Heart right ventricle (tissue), 16 donors: Measurements from ENCODE around the gene VAC14. TPM values are rescaled to one million over a fixed set of nuclear protein-coding genes. Genes with fewer than 3 reads are reported as not detected.

Experiments
- ATAC-seq, 8 donors: fragments of 200-7000 bp; cut with Tn5 transposase; one replicate each; pipeline ENCODE4 v1.9.1; 2020; ENCODE audit warnings: mild to moderate bottlenecking in 8 of 8, moderate library complexity in 8 of 8, moderate number of reproducible peaks in 1 of 8
- DNase-seq, 2 donors: peaks; one replicate each; pipeline ENCODE4 v3.0.0-alpha.2; 2020
- H3K27ac ChIP-seq, 10 donors: fragments of 200-600 bp; sonication (generic) in 2 of 10; one replicate each; pipeline versions ENCODE4 v1.5.0 to v1.8.0; 2020 to 2022; ENCODE audit warnings: mild to moderate bottlenecking in 3 of 10
- H3K27me3 ChIP-seq, 7 donors: fragments of 200-600 bp; one replicate each; pipeline ENCODE4 v1.8.0; 2021 to 2022; ENCODE audit warnings: mild to moderate bottlenecking in 2 of 7
- H3K36me3 ChIP-seq, 9 donors: fragments of 200-600 bp; sonication (generic) in 1 of 9; one replicate each; pipeline versions ENCODE4 v1.5.0 to v1.8.0; 2020 to 2022; ENCODE audit warnings: mild to moderate bottlenecking in 2 of 9
- H3K4me1 ChIP-seq, 9 donors: fragments of 200-600 bp; sonication (generic) in 1 of 9; one replicate each; pipeline versions ENCODE4 v1.5.0 to v1.8.0; 2020 to 2022; ENCODE audit warnings: mild to moderate bottlenecking in 4 of 9
- H3K4me3 ChIP-seq, 10 donors: fragments of 200-600 bp; sonication (generic) in 2 of 10; one replicate each; pipeline versions ENCODE4 v1.5.0 to v1.8.0; 2020 to 2022; ENCODE audit warnings: mild to moderate bottlenecking in 7 of 10, moderate library complexity in 2 of 10
- H3K9me3 ChIP-seq, 11 donors: fragments of 200-600 bp in 10 of 11; sonication (generic) in 2 of 11; one replicate each; pipeline versions ENCODE4 v1.5.0 to v1.8.0; 2013 to 2022; ENCODE audit warnings: mild to moderate bottlenecking in 2 of 11, control low read depth in 1 of 11, moderate library complexity in 1 of 11
- WGBS, 2 donors: extraction: QIAGEN DNeasy Blood & Tissue Kit; methylation state at CpG; one replicate each; pipeline ENCODE4 v1.1.7; 2013; ENCODE audit warnings: inconsistent platforms in 1 of 2; 5-methylcytosine and 5-hydroxymethylcytosine counted together
- intact Hi-C, 10 donors: fragments of 100-400 bp; cut with DNase I; formaldehyde crosslinking; loops; one replicate each; pipeline versions ENCODE4 v1.11.1 to v1.14.2; 2022
- polyA plus RNA-seq, 2 donors: library from polyadenylated mRNA; stranded (reverse); fragments of 200-250 nt; gene quantifications; one replicate each; pipeline ENCODE4 v1.2.3, GENCODE V29; 2013
- total RNA-seq, 10 donors: library from RNA; stranded (reverse); fragmentation: NEBNext Ultra II Directional in 3 of 10; extraction: Animal tissue kit (Norgen Biotek cat#: 25700) in 3 of 10; gene quantifications; one replicate each; pipeline versions ENCODE4 v1.2.1 to v1.2.4, GENCODE V29; 2021 to 2023
- TF ChIP-seq, protein P1 (sequence below), 9 donors: fragments of 200-600 bp; sonication (generic) in 2 of 9; IDR thresholded peaks; one replicate each; pipeline versions ENCODE4 v1.5.0 to v1.8.0; 2021 to 2022; ENCODE audit warnings: antibody characterized with exemption in 9 of 9, mild to moderate bottlenecking in 5 of 9, moderate library complexity in 1 of 9
- donor health status: Arrhythmogenic right ventricular cardiomyopathy.
- donor health status: ischemic (EF 13 %, LVEDD 7.1; RV severe dilation, severe dysfunction).
- donor health status: healthy with polysubstance abuse.
- donor health status: DM: no; HTN: yes; CAD: no.
- donor health status: DM: no; HTN: no; CAD: no.
- donor health status: ischemic (EF 25% LVEDD 6.9; RV normal size, moderate dysfunction).
- donor health status: ischemic (EF 25% LVEDD 5.7; RV mildly dilated, moderate dysfunction).
- donor health status: healthy.
- donor health status: DM: yes; HTN: yes; CAD: no.
- donor health status: Ischemic cardiomyopathy.
- donor health status: ischemic (EF 35%, LVEDD 5.7; RV mildly dilated, moderate dysfunction).
- donor health status: nonischemic (EF 11% LVEDD 7.7; RV severe dilation, severe dysfunction).
- donor health status: DM: yes; HTN: yes; CAD: no.
- donor health status: PGD.
- donor health status: ischemic (EF 29% LVEDD 5.4; RV normal size, mild dysfunction).
- donor health status: nonischemic (EF 23%, LVEDD 6.1; RV moderate dilation, normal function).

The VAC14 gene
- total and polyA plus RNA-seq, 12 donors: 19.2 to 43.7 (median 23.2) TPM

DNA sequence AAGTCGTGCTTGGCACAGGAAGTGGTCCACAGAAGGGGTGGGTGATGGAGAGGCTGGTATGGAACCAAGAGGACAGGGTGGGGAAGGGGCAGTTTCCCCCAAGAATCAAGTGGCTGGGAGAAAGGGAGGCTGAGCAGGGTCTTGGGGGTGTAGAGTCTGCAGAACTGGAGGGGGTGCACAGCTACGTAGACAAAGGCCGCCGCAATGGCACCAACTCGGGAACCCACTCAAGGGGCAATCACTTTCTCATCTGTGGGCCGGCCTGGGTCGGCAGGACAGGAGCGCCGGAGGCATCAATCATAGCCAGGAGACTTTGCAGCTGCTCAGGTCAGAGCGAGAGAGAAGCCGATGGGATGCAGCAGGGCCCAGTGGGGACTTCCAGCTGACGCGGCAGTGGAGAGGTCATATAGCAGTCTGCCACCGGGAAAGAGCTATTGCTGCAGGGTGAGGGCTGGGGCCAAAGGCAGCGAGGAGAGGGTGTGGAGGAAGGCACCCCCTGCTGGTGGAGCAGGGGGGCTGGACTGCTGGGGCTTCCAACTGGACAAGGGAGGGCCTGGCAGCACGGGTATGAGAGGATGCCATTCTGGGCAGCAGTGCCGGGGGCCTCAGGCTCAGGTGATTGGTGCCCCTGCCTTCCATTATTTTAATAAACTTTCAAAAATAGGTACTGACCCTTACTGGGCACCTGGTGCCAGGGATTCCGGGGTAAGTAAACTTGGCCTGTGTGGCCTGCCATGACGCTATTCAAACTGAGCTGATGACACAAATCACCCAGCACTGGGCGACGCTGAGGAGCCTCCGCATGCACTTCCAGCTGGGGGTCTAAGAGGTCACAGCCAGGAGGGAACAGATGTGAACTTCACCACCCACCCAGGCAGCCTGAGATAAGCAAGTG lies 62.6 kb downstream of the VAC14 start:
- H3K9me3 ChIP-seq: no peaks in the 10 kb centered on the region
- WGBS, 2 donors: 43 to 56% methylated on average over 22 of the region's 22 CpGs
- H3K4me3 ChIP-seq: no peak overlapping the region
- ATAC-seq (peak; percentile 68 to 84 (median 80)), DNase-seq (peak; percentile 72 to 74)
- TF ChIP-seq, protein P1, sequence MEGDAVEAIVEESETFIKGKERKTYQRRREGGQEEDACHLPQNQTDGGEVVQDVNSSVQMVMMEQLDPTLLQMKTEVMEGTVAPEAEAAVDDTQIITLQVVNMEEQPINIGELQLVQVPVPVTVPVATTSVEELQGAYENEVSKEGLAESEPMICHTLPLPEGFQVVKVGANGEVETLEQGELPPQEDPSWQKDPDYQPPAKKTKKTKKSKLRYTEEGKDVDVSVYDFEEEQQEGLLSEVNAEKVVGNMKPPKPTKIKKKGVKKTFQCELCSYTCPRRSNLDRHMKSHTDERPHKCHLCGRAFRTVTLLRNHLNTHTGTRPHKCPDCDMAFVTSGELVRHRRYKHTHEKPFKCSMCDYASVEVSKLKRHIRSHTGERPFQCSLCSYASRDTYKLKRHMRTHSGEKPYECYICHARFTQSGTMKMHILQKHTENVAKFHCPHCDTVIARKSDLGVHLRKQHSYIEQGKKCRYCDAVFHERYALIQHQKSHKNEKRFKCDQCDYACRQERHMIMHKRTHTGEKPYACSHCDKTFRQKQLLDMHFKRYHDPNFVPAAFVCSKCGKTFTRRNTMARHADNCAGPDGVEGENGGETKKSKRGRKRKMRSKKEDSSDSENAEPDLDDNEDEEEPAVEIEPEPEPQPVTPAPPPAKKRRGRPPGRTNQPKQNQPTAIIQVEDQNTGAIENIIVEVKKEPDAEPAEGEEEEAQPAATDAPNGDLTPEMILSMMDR (IDR thresholded peaks at IDR 0.05): peak; percentile 47 to 82 (median 75)
- no peaks in the 10 kb centered on the region for H3K27me3 ChIP-seq
- intact Hi-C loops: loop anchor here in 7 of 10 donors (2.0 to 5.0 kb wide), 4 partner anchors 51 to 61 kb away; partner anchors contain the start of gene MTSS2 (in 2 of the 7)
- H3K4me1 ChIP-seq: peaks cover 32 to 69% (median 45%) of the 10 kb centered on the region in 9 donors
- H3K27ac ChIP-seq: peak overlapping the region; percentile 81 to 92 (median 86)
- peaks cover 0 to 35% (median 0%) of the 10 kb centered on the region in 9 donors for H3K36me3 ChIP-seq

DNA sequence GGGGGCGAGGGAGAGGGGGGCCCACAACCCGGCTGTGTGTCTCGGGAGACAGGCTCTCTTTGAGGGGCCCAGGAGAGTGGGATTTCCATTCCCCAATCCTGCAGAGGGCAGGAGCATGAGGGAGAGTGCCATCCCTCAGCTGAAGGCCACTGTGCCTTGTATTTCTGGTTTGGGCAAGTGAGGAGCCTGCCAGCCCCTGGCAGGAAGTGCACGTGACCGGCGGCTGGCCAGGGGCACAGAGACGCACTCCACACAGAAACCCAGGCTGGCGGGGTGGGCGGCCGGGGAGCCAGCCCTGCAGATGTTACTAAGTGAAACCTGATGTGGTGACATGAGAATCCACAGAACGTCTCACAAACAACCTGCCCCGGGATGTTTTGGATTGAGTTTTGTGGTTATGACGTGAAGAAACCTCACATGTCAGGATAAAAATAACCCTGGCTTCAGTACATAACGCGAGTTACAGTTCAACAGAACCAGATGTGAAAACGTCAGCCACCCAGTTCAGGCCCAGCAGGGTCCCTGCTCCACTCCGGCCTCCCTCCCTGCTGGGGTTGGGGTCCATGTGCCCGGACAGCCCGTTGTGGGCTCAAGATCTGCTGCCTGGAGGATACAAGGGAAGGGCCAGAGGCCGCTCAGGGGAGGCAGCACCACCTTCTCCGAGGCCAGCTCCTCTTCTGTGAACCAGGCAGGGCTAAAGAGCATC lies 63.4 kb downstream of the VAC14 start:
- peak; percentile 74 to 76 for DNase-seq
- peak; percentile 60 to 85 (median 72) for ATAC-seq
- TF ChIP-seq, protein P1 (IDR thresholded peaks at IDR 0.05): peak in 1 of 9 donors; percentile 17
- Histone ChIP-seq H3K4me3 (peak overlapping the region in 1 of 10 donors; percentile 8), H3K36me3 (peaks cover 0 to 27% (median 0%) of the 10 kb centered on the region in 9 donors), H3K27me3 (no peaks in the 10 kb centered on the region), H3K9me3 (no peaks in the 10 kb centered on the region), H3K27ac (peak overlapping the region; percentile 81 to 92 (median 86)), H3K4me1 (peaks cover 32 to 75% (median 45%) of the 10 kb centered on the region in 9 donors)
- WGBS, 2 donors: 24 to 42% methylated on average over 21 of the region's 21 CpGs
- intact Hi-C loops: loop anchor here in 8 of 10 donors (2.0 to 5.0 kb wide), 4 partner anchors 50 to 60 kb away; partner anchors contain the start of gene MTSS2 (in 2 of the 8)

DNA sequence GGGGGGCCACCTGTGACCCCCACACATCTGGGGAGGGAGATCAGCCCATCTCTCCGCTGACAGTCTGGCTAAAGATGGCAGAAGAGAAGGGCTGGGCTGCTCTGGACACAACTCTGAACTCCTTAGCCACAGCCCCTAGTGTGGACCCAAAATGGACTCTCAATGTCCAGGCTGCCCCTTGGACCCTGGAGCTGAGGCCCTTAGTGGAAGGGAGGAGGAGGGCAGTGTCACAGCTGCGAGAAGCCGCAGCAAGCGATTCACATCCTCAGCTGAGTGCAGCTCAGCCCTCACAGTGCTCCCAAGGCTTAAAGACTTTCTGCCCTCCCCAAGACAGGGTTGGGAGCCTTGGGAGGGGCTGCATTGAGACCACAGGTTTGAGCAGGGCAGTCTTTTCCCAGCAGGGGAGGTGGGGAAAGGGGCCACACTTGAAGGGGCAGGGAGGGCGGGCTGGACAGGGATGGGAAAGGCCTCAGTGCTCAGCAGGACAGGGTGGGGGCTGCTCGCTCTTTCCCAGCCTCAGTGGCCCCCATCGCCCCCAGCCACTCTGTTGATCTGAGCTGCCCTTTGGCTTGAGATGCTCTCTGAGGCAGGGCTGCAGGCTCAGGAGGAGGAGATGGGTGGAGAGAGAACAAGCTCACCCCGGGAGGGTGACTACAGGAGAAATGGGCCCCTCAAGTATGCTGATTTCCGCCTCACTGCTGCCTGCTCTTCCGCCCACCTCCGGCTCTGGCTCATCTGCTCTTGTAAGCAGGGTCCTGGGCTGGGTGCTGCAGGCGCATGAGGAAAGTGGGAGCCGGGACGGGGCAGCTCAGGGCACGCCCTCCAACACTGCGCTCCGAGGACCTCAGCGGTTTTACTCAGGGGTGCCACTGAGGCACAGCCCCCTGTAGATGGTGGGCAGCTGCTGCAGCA lies 64.2 kb downstream of the VAC14 start:
- peaks cover 0 to 26% (median 0%) of the 10 kb centered on the region in 9 donors for H3K36me3 ChIP-seq
- H3K4me1 ChIP-seq: peaks cover 32 to 77% (median 45%) of the 10 kb centered on the region in 9 donors
- 84 to 85% methylated on average over 18 of the region's 18 CpGs for WGBS, 2 donors
- H3K4me3 ChIP-seq: peak overlapping the region in 1 of 10 donors; percentile 8
- no peaks in the 10 kb centered on the region for H3K9me3 ChIP-seq
- TF ChIP-seq, protein P1 (IDR thresholded peaks at IDR 0.05): no peak
- ATAC-seq: no peak
- H3K27ac ChIP-seq: peak overlapping the region; percentile 69 to 92 (median 84)
- DNase-seq: no peak
- intact Hi-C loops: loop anchor here in 7 of 10 donors (2.0 to 5.0 kb wide), 4 partner anchors 49 to 59 kb away; partner anchors contain the start of gene MTSS2 (in 2 of the 7)
- H3K27me3 ChIP-seq: no peaks in the 10 kb centered on the region
